OCI-LY7 (cell line): Measurements from ENCODE around the gene CGNL1. TPM values are rescaled to one million over a fixed set of nuclear protein-coding genes. Genes with fewer than 3 reads are reported as not detected.
A peak's percentile ranks its signal among the peaks of the same experiment; 100 is the strongest.

ENCODE experiments used
- BruUV-seq: library from RNA; stranded (reverse); fragments of 400-500 nt; replicated peaks from 2 replicates; lab custom pipeline; 2021; lab: Mats Ljungman, UMichigan
- CTCF ChIA-PET: fragments of 300-600 bp; sonication (Branson Sonifier 250); formaldehyde crosslinking; loops from one replicate; lab custom pipeline; 2022; ENCODE audit warnings: antibody characterized with exemption; ENCODE audit not compliant: unreplicated experiment; lab: Charles Lee
- POLR2A ChIA-PET: fragments of 300-600 bp; sonication (Branson Sonifier 250); formaldehyde crosslinking; loops from one replicate; lab custom pipeline; 2022; ENCODE audit warnings: antibody characterized with exemption; lab: Charles Lee
- DNase-seq: peaks from one replicate; pipeline ENCODE4 v3.0.0-alpha.2; 2015; ENCODE audit warnings: low spot score
- H2AFZ ChIP-seq: fragments of 200-600 bp; sonication (generic), shearing (Covaris generic); 2 replicates; pipeline ENCODE4 v1.6.1; 2014; ENCODE audit warnings: mild to moderate bottlenecking, antibody characterized with exemption, low read length, moderate library complexity
- H3K27ac ChIP-seq: fragments of 200-600 bp; sonication (generic); 2 replicates; pipeline ENCODE4 v1.5.1; 2014; ENCODE audit warnings: mixed run types, low read depth, mild to moderate bottlenecking, moderate library complexity, low read length, inconsistent platforms; ENCODE audit not compliant: poor library complexity, severe bottlenecking
- H3K36me3 ChIP-seq: fragments of 200-600 bp; sonication (generic); 2 replicates; pipeline ENCODE4 v1.6.1; 2014; ENCODE audit warnings: mild to moderate bottlenecking, antibody characterized with exemption, low read length, moderate library complexity, mixed read lengths; ENCODE audit not compliant: insufficient read depth
- H3K4me1 ChIP-seq: fragments of 200-600 bp; sonication (generic); 2 replicates; pipeline ENCODE4 v1.5.1; 2014; ENCODE audit warnings: mild to moderate bottlenecking, low read length; ENCODE audit not compliant: insufficient read depth, poor library complexity, severe bottlenecking
- H3K4me2 ChIP-seq: fragments of 200-600 bp; sonication (generic); 2 replicates; pipeline ENCODE4 v1.6.1; 2014; ENCODE audit warnings: mild to moderate bottlenecking, low read length
- H3K4me3 ChIP-seq: fragments of 200-600 bp; sonication (generic); 2 replicates; pipeline ENCODE4 v1.5.1; 2014; ENCODE audit warnings: mild to moderate bottlenecking, low read depth, low read length; ENCODE audit not compliant: poor library complexity, severe bottlenecking
- H3K79me2 ChIP-seq: fragments of 200-600 bp; sonication (generic); 2 replicates; pipeline ENCODE4 v1.6.1; 2016; ENCODE audit warnings: low read depth, mild to moderate bottlenecking, low read length, moderate library complexity, mixed read lengths; ENCODE audit not compliant: insufficient read depth
- H3K9me2 ChIP-seq: fragments of 200-600 bp; sonication (generic); 2 replicates; pipeline ENCODE4 v1.6.1; 2016; ENCODE audit warnings: mild to moderate bottlenecking, low read length, mixed read lengths; ENCODE audit not compliant: insufficient read depth
- H3K9me3 ChIP-seq: fragments of 200-600 bp; sonication (generic); 2 replicates; pipeline ENCODE4 v1.6.1; 2014; ENCODE audit warnings: mild to moderate bottlenecking, mixed run types, low read length, mixed read lengths
- H4K20me1 ChIP-seq: fragments of 200-600 bp; sonication (generic); 2 replicates; pipeline ENCODE4 v1.6.1; 2014; ENCODE audit warnings: mild to moderate bottlenecking, antibody characterized with exemption, low read length, moderate library complexity, mixed read lengths; ENCODE audit not compliant: insufficient read depth
- CTCF ChIP-seq: fragments of 200-600 bp; sonication (generic); conservative IDR thresholded peaks from 2 replicates; pipeline ENCODE4 v1.5.1; 2014; ENCODE audit warnings: mild to moderate bottlenecking, antibody characterized with exemption, low read length, moderate library complexity, mixed read lengths
- EZH2phosphoT487 ChIP-seq: fragments of 200-600 bp; sonication (generic); IDR thresholded peaks from 2 replicates; pipeline ENCODE4 v1.6.1; 2018; ENCODE audit warnings: low read depth, borderline replicate concordance, mild to moderate bottlenecking, mixed run types, antibody characterized with exemption, low read length, moderate library complexity, mixed read lengths
- intact Hi-C: fragments of 100-400 bp; cut with micrococcal nuclease; formaldehyde crosslinking; loops from one replicate; pipeline ENCODE4 v1.10.0; 2022; ENCODE audit not compliant: unreplicated experiment
- total RNA-seq, 2 experiments: library from RNA; depleted of rRNA in 1 of 2; stranded (reverse); fragments of >200 nt in 1 of 2; shearing (Covaris generic) in 1 of 2; gene quantifications; 2 replicates each; pipeline ENCODE4 v1.2.3, GENCODE V29; 2014 to 2022

The CGNL1 gene
- total RNA-seq, 2 experiments from 2014 or later: 0.04 TPM; not detected in 1

- H3K9me2 ChIP-seq: no peaks in the 10 kb centered on the region
- no peaks in the 10 kb centered on the region for H3K4me1 ChIP-seq
- no peaks in the 10 kb centered on the region for H3K36me3 ChIP-seq
- ChIA-PET POLR2A (interaction anchor here (0.5 kb wide), 1 partner anchor 8 kb away, joined by 3 read pairs; no protein-coding TSS in a partner anchor), CTCF (no interaction called here)
- intact Hi-C loops: no loop called here
- no peak overlapping the region for H3K27ac ChIP-seq
- H3K79me2 ChIP-seq: no peaks in the 10 kb centered on the region
- no peaks in the 10 kb centered on the region for H4K20me1 ChIP-seq
- TF ChIP-seq CTCF: no peak
- no peak for TF ChIP-seq EZH2phosphoT487
- no peak overlapping the region for H3K4me2 ChIP-seq
- H2AFZ ChIP-seq: no peak overlapping the region
- no peaks in the 10 kb centered on the region for H3K9me3 ChIP-seq
- no TSS peak for BruUV-seq
- H3K4me3 ChIP-seq: no peak overlapping the region
- DNase-seq: no peak
These were observed 17.7 kb upstream of the CGNL1 start for GRCh38 chr15:57358571-57358970.

GRCh38 chr15:57363661-57364060 is 12.6 kb upstream of the CGNL1 start:
- intact Hi-C loops: no loop called here
- TF ChIP-seq EZH2phosphoT487 (no peak), CTCF (no peak)
- H3K9me2 ChIP-seq: no peaks in the 10 kb centered on the region
- no peak overlapping the region for H3K4me2 ChIP-seq
- H3K36me3 ChIP-seq: no peaks in the 10 kb centered on the region
- H4K20me1 ChIP-seq: no peaks in the 10 kb centered on the region
- no peak overlapping the region for H2AFZ ChIP-seq
- BruUV-seq: no TSS peak
- H3K9me3 ChIP-seq: no peaks in the 10 kb centered on the region
- H3K79me2 ChIP-seq: no peaks in the 10 kb centered on the region
- DNase-seq: no peak
- CTCF ChIA-PET: no interaction called here
- H3K27ac ChIP-seq: no peak overlapping the region
- no peak overlapping the region for H3K4me3 ChIP-seq
- POLR2A ChIA-PET: interaction anchor here (0.6 kb wide), 1 partner anchor 227 kb away, joined by 3 read pairs; no protein-coding TSS in a partner anchor
- no peaks in the 10 kb centered on the region for H3K4me1 ChIP-seq

GRCh38 chr15:57364282-57365007 is 11.9 kb upstream of the CGNL1 start:
- no peak overlapping the region for H3K27ac ChIP-seq
- no peaks in the 10 kb centered on the region for H3K9me3 ChIP-seq
- no peak for DNase-seq
- CTCF ChIA-PET: no interaction called here
- no peaks in the 10 kb centered on the region for H4K20me1 ChIP-seq
- H2AFZ ChIP-seq: no peak overlapping the region
- no peaks in the 10 kb centered on the region for H3K79me2 ChIP-seq
- H3K9me2 ChIP-seq: no peaks in the 10 kb centered on the region
- POLR2A ChIA-PET: no interaction called here
- 0 out of 2 replicates have a peak, but pooled peaks have one; percentile 17 for TF ChIP-seq CTCF
- TF ChIP-seq EZH2phosphoT487: no peak
- intact Hi-C loops: no loop called here
- H3K4me1 ChIP-seq: no peaks in the 10 kb centered on the region
- H3K4me2 ChIP-seq: no peak overlapping the region
- H3K4me3 ChIP-seq: no peak overlapping the region
- no peaks in the 10 kb centered on the region for H3K36me3 ChIP-seq
- no TSS peak for BruUV-seq
